Measurements from ENCODE around the gene GALNT9. TPM values are rescaled to one million over a fixed set of nuclear protein-coding genes. Genes with fewer than 3 reads are reported as not detected.

The GALNT9 gene
- total RNA-seq, 1 experiment from 2014 or later: 0.44 TPM

DNA sequence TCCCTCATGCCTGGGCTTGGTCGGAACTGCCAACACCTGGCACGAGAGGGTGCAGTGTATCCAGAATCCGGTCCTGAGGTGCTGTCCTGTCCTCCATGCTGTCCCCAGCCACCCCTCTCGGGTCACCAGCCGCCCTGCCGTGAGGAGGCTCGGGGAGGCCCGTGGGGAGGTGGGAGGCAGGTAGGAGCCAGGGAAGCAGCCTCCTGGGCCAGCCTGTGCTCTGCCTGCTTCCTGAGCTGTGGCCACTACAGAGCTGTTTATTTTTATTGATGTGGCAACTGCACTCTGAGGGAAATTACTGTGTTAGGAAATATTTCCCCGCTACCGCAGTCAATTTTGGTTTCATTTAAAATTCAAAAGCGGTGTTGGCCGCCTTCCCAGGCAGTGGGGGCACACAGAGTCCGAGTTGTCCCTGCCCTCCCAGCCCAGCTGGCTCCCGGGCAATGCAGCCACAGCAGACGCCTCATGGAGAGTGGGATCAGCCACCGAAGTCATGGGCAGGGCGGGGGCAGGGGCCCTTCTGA, 166.8 kb downstream of the GALNT9 start:
- H3K27ac ChIP-seq (ENCODE audit: low read length): no peak overlapping the region
- DNase-seq: peak; percentile 48
- H3K9me3 ChIP-seq (ENCODE audit: low read length): no peaks in the 10 kb centered on the region
- H3K9me2 ChIP-seq (replicated peaks; ENCODE audit: low read length): no peaks in the 10 kb centered on the region
- H3K36me3 ChIP-seq (ENCODE audit: low read depth, low read length): peaks cover 7% of the 10 kb centered on the region
- intact Hi-C loops (cut with micrococcal nuclease): no loop called here
- H3K27me3 ChIP-seq (ENCODE audit: low read length): no peaks in the 10 kb centered on the region
- no peak overlapping the region for H3K9ac ChIP-seq (ENCODE audit: low read length)
- peak overlapping the region; percentile 44; the same call in 1 of the 2 replicates for H3K4me3 ChIP-seq (ENCODE audit: low read length)
- H3K4me2 ChIP-seq (ENCODE audit: low read length): peak overlapping the region; percentile 77
- no peaks in the 10 kb centered on the region for H3F3A ChIP-seq (ENCODE audit: low read length, unreplicated experiment)
- ChIA-PET POLR2A (ENCODE audit: unreplicated experiment) (no interaction called here), CTCF (interaction anchor here (1.0 to 1.5 kb wide), 5 partner anchors 9 to 251 kb away, joined by 3 to 8 read pairs (median 3); no protein-coding TSS in a partner anchor)
- H2AFZ ChIP-seq (ENCODE audit: low read length): peak overlapping the region; percentile 36
- no peaks in the 10 kb centered on the region for H3K79me2 ChIP-seq (ENCODE audit: low read length)
- H3K4me1 ChIP-seq (ENCODE audit: insufficient read depth, low read length): peaks cover 20% of the 10 kb centered on the region; the same call in 1 of the 2 replicates
- ATAC-seq: peak; percentile 62
- no TSS peak for BruUV-seq (replicated peaks)
- H4K20me1 ChIP-seq (ENCODE audit: low read length): no peaks in the 10 kb centered on the region
- TF ChIP-seq, protein P1, sequence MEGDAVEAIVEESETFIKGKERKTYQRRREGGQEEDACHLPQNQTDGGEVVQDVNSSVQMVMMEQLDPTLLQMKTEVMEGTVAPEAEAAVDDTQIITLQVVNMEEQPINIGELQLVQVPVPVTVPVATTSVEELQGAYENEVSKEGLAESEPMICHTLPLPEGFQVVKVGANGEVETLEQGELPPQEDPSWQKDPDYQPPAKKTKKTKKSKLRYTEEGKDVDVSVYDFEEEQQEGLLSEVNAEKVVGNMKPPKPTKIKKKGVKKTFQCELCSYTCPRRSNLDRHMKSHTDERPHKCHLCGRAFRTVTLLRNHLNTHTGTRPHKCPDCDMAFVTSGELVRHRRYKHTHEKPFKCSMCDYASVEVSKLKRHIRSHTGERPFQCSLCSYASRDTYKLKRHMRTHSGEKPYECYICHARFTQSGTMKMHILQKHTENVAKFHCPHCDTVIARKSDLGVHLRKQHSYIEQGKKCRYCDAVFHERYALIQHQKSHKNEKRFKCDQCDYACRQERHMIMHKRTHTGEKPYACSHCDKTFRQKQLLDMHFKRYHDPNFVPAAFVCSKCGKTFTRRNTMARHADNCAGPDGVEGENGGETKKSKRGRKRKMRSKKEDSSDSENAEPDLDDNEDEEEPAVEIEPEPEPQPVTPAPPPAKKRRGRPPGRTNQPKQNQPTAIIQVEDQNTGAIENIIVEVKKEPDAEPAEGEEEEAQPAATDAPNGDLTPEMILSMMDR (conservative IDR thresholded peaks at IDR 0.05; ENCODE audit: low read depth, low read length): peak; percentile 44; the same call in 1 of the 2 replicates
- TF ChIP-seq EZH2 (IDR thresholded peaks at IDR 0.05; ENCODE audit: low read length, unreplicated experiment) (no peak), EZH2phosphoT487 (IDR thresholded peaks at IDR 0.05; ENCODE audit: borderline replicate concordance, low read length) (no peak)

DNA sequence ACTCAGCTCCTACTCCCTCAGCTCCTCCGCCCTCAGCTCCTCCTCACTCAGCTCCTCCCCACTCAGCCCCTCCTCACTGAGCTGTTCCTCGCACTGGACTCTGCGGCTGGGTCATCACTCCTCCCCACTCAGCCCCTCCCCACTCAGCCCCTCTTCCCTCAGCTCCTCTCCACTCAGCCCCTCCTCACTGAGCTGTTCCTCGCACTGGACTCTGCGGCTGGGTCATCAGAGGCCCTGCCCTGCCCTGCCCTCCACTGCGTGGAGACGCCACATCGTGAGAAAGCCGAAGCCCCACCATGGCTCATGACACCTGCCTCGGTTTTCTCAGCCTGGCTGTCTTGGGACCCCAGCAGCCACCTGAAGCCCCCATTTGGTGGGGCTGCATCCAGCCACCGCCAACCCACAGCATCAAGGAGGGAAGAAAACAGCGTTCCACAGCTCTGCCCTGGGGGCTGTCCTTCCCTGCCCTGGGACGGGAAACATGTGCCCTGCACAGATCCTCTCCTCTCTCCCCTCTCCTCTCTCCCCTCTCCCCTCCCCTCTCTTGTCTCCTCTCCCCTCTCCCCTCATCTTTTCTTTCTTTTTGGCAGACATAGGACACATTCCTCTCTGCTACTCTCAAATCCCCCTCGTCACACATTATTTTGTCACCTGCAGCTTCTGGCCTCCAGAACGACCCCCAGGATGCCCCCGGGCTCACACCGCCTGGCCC, 167.4 kb downstream of the GALNT9 start:
- H3K79me2 ChIP-seq (ENCODE audit: low read length): no peaks in the 10 kb centered on the region
- H3K4me3 ChIP-seq (ENCODE audit: low read length): peak overlapping the region; percentile 44; the same call in 1 of the 2 replicates
- H3K9ac ChIP-seq (ENCODE audit: low read length): no peak overlapping the region
- no peak; the same call in 1 of the 2 replicates for ATAC-seq
- peaks cover 20% of the 10 kb centered on the region; the same call in 1 of the 2 replicates for H3K4me1 ChIP-seq (ENCODE audit: insufficient read depth, low read length)
- H3K27me3 ChIP-seq (ENCODE audit: low read length): no peaks in the 10 kb centered on the region
- no peaks in the 10 kb centered on the region for H3K9me2 ChIP-seq (replicated peaks; ENCODE audit: low read length)
- peaks cover 13% of the 10 kb centered on the region for H3K36me3 ChIP-seq (ENCODE audit: low read depth, low read length)
- BruUV-seq (replicated peaks): no TSS peak
- no peak overlapping the region for H2AFZ ChIP-seq (ENCODE audit: low read length)
- peak overlapping the region; percentile 77 for H3K4me2 ChIP-seq (ENCODE audit: low read length)
- TF ChIP-seq, protein P1 (conservative IDR thresholded peaks at IDR 0.05; ENCODE audit: low read depth, low read length): no peak
- TF ChIP-seq EZH2phosphoT487 (IDR thresholded peaks at IDR 0.05; ENCODE audit: borderline replicate concordance, low read length) (no peak), EZH2 (IDR thresholded peaks at IDR 0.05; ENCODE audit: low read length, unreplicated experiment) (no peak)
- intact Hi-C loops (cut with micrococcal nuclease): no loop called here
- H3K27ac ChIP-seq (ENCODE audit: low read length): no peak overlapping the region
- no peak for DNase-seq
- POLR2A ChIA-PET (ENCODE audit: unreplicated experiment): no interaction called here
- H3K9me3 ChIP-seq (ENCODE audit: low read length): 0 out of 2 replicates have a peak, but pooled peaks cover 4% of the 10 kb centered on the region
- CTCF ChIA-PET: interaction anchor here (0.7 to 1.5 kb wide), 4 partner anchors 8 to 58 kb away, joined by 3 to 8 read pairs (median 4); no protein-coding TSS in a partner anchor
- H3F3A ChIP-seq (ENCODE audit: low read length, unreplicated experiment): peaks cover 2% of the 10 kb centered on the region
- no peaks in the 10 kb centered on the region for H4K20me1 ChIP-seq (ENCODE audit: low read length)
